Hepatocyte (in vitro differentiated cells): ENCODE measurements around the gene TMEM203. TPM values are rescaled to one million over a fixed set of nuclear protein-coding genes. Genes with fewer than 3 reads are reported as not detected.

ENCODE experiments used
- DNase-seq: peaks from one replicate; pipeline ENCODE4 v3.0.0-alpha.2; 2016; ENCODE audit warnings: low spot score
- H2AFZ ChIP-seq: fragments of 200-600 bp; sonication (generic); 2 replicates; pipeline ENCODE4 v1.6.0; 2016; ENCODE audit warnings: antibody characterized with exemption, mild to moderate bottlenecking
- H3K27ac ChIP-seq: fragments of 200-600 bp; sonication (generic); 2 replicates; pipeline ENCODE4 v1.5.1; 2016; ENCODE audit warnings: mild to moderate bottlenecking
- H3K27me3 ChIP-seq: fragments of 200-600 bp; sonication (generic); 2 replicates; pipeline ENCODE4 v1.6.1; 2016
- H3K36me3 ChIP-seq: fragments of 200-600 bp; sonication (generic); replicated peaks from 2 replicates; pipeline ENCODE4 v1.5.1; 2016; ENCODE audit warnings: low read depth; ENCODE audit not compliant: insufficient read depth
- H3K4me1 ChIP-seq: fragments of 200-600 bp; sonication (generic); 2 replicates; pipeline ENCODE4 v1.5.1; 2016; ENCODE audit warnings: mild to moderate bottlenecking, moderate library complexity; ENCODE audit not compliant: insufficient read depth
- H3K4me2 ChIP-seq: fragments of 200-600 bp; sonication (generic); 2 replicates; pipeline ENCODE4 v1.6.0; 2016
- H3K4me3 ChIP-seq: fragments of 200-600 bp; sonication (generic); 2 replicates; pipeline ENCODE4 v1.5.1; 2016; ENCODE audit warnings: mild to moderate bottlenecking
- H3K79me2 ChIP-seq: fragments of 200-600 bp; sonication (generic); 2 replicates; pipeline ENCODE4 v1.6.0; 2017; ENCODE audit warnings: mild to moderate bottlenecking
- H3K9me2 ChIP-seq: fragments of 200-600 bp; sonication (generic); replicated peaks from 2 replicates; pipeline ENCODE4 v1.6.0; 2017; ENCODE audit warnings: mild to moderate bottlenecking; ENCODE audit not compliant: insufficient read depth
- H3K9me3 ChIP-seq: fragments of 200-600 bp; sonication (generic); 2 replicates; pipeline ENCODE4 v1.5.1; 2016; ENCODE audit warnings: low read depth, mild to moderate bottlenecking
- H4K20me1 ChIP-seq: fragments of 200-600 bp; sonication (generic); 2 replicates; pipeline ENCODE4 v1.6.0; 2016; ENCODE audit warnings: mild to moderate bottlenecking; ENCODE audit not compliant: insufficient read depth, poor library complexity, severe bottlenecking
- CTCF ChIP-seq: fragments of 200-600 bp; sonication (generic); IDR thresholded peaks from 2 replicates; pipeline ENCODE4 v1.5.1; 2016; ENCODE audit warnings: antibody characterized with exemption, mild to moderate bottlenecking; ENCODE audit not compliant: poor library complexity
- EZH2 ChIP-seq: fragments of 200-600 bp; sonication (generic); IDR thresholded peaks from 2 replicates; pipeline ENCODE4 v1.6.1; 2016; ENCODE audit warnings: antibody characterized with exemption, mild to moderate bottlenecking, borderline replicate concordance
- EZH2phosphoT487 ChIP-seq: fragments of 200-600 bp; sonication (generic); IDR thresholded peaks from one replicate; pipeline ENCODE4 v1.6.1; 2018; ENCODE audit warnings: antibody characterized with exemption, mild to moderate bottlenecking, low read depth, moderate library complexity; ENCODE audit not compliant: unreplicated experiment, severe bottlenecking
- WGBS: methylation state at CpG from one replicate; pipeline ENCODE4 v1.1.6; 2016; ENCODE audit warnings: low lambda C conversion rate; ENCODE audit errors: missing lambda C conversion rate; 5-methylcytosine and 5-hydroxymethylcytosine counted together
- polyA plus RNA-seq: library from polyadenylated mRNA; unstranded; fragments of >200 nt; fragmentation: Nextera tagmentation; extraction: Ambion mirVana; gene quantifications from 2 replicates; pipeline ENCODE4 v1.2.1, GENCODE V29; 2016
- total RNA-seq: library from RNA; depleted of rRNA; stranded (reverse); fragments of >200 nt; gene quantifications from 2 replicates; pipeline ENCODE4 v1.2.3, GENCODE V29; 2014

Gene TMEM203
- total and polyA plus RNA-seq, 2 experiments from 2014 or later = 37.6 to 60.7 TPM

- Histone ChIP-seq H3K4me3 (no peak overlapping the region), H3K79me2 (no peaks in the 10 kb centered on the region), H3K4me1 (peaks cover 43% of the 10 kb centered on the region), H3K27me3 (no peaks in the 10 kb centered on the region), H3K4me2 (peak overlapping the region; percentile 50), H3K9me3 (no peaks in the 10 kb centered on the region), H3K27ac (peak overlapping the region; percentile 87), H3K36me3 (no peaks in the 10 kb centered on the region), H3K9me2 (no peaks in the 10 kb centered on the region), H2AFZ (no peak overlapping the region), H4K20me1 (no peaks in the 10 kb centered on the region)
- peak; percentile 69 for DNase-seq
- no peak for TF ChIP-seq EZH2
- no peak for TF ChIP-seq EZH2phosphoT487
- TF ChIP-seq CTCF = no peak
- WGBS = 59% methylated on average over 22 of the region's 31 CpGs
These were observed 24.7 kb upstream of the TMEM203 start for GRCh38 chr9:137229903-137230704.

- H3K4me1 ChIP-seq = peaks cover 45% of the 10 kb centered on the region
These were observed 23.8 kb upstream of the TMEM203 start for GRCh38 chr9:137228968-137229896.

GRCh38 chr9:137228506-137228967 is 23.1 kb upstream of the TMEM203 start:
- H2AFZ ChIP-seq = no peak overlapping the region
- H3K36me3 ChIP-seq = no peaks in the 10 kb centered on the region
- peaks cover 49% of the 10 kb centered on the region for H3K4me1 ChIP-seq
- no peaks in the 10 kb centered on the region for H3K9me3 ChIP-seq
- H3K4me3 ChIP-seq = no peak overlapping the region
- H3K4me2 ChIP-seq = peak overlapping the region; percentile 29
- 90% methylated on average over 25 of the region's 29 CpGs for WGBS
- H3K9me2 ChIP-seq = no peaks in the 10 kb centered on the region
- H3K27me3 ChIP-seq = no peaks in the 10 kb centered on the region
- H3K27ac ChIP-seq = no peak overlapping the region
- H3K79me2 ChIP-seq = no peaks in the 10 kb centered on the region
- no peaks in the 10 kb centered on the region for H4K20me1 ChIP-seq
- no peak for TF ChIP-seq CTCF
- no peak for TF ChIP-seq EZH2
- no peak for TF ChIP-seq EZH2phosphoT487
- DNase-seq = no peak

More at GRCh38 chr9:137228968-137229896, 23.8 kb upstream of the TMEM203 start:
- WGBS = 90% methylated on average over 25 of the region's 27 CpGs
- H3K4me3 ChIP-seq = no peak overlapping the region
- peak overlapping the region; percentile 87 for H3K27ac ChIP-seq
- H3K79me2 ChIP-seq = no peaks in the 10 kb centered on the region
- DNase-seq = no peak
- H3K9me2 ChIP-seq = no peaks in the 10 kb centered on the region
- H2AFZ ChIP-seq = no peak overlapping the region
- TF ChIP-seq EZH2 = no peak
- no peak for TF ChIP-seq EZH2phosphoT487
- TF ChIP-seq CTCF = no peak
- H3K27me3 ChIP-seq = no peaks in the 10 kb centered on the region
- no peaks in the 10 kb centered on the region for H3K36me3 ChIP-seq
- H4K20me1 ChIP-seq = no peaks in the 10 kb centered on the region
- peak overlapping the region; percentile 50 for H3K4me2 ChIP-seq
- no peaks in the 10 kb centered on the region for H3K9me3 ChIP-seq
